K562 (cell line): ENCODE measurements around the gene DHRS3. TPM values are rescaled to one million over a fixed set of nuclear protein-coding genes. Genes with fewer than 3 reads are reported as not detected.

Source experiments
- ATF3 ChIP-seq, 2 experiments: fragments of 450-650 bp in 1 of 2; sonication (generic) in 1 of 2; formaldehyde crosslinking in 1 of 2; IDR thresholded peaks in 1 of 2; conservative IDR thresholded peaks in 1 of 2; 2 replicates each; pipeline versions ENCODE4 v1.6.1 to v1.8.1; 2016 to 2023; ENCODE audit warnings: mild to moderate bottlenecking in 2 of 2, moderate library complexity in 2 of 2, inconsistent platforms in 1 of 2, missing genetic modification reagents in 1 of 2
- CHD7 ChIP-seq: fragments of 200-600 bp; sonication (generic); IDR thresholded peaks from one replicate; pipeline ENCODE4 v1.6.1; 2012; ENCODE audit warnings: mild to moderate bottlenecking, low read depth, low read length, inconsistent platforms
- CREB1 ChIP-seq, 2 experiments: sonication (generic) in 1 of 2; formaldehyde crosslinking in 1 of 2; IDR thresholded peaks; 2 replicates each; pipeline versions ENCODE4 v1.6.1 to v1.8.0; 2012 to 2022; ENCODE audit warnings: inconsistent platforms in 1 of 2, mild to moderate bottlenecking in 1 of 2, missing genetic modification reagents in 1 of 2, moderate library complexity in 1 of 2
- CREM ChIP-seq: IDR thresholded peaks from 2 replicates; pipeline ENCODE4 v1.6.1; 2014; ENCODE audit warnings: antibody characterized with exemption, low read depth
- HDAC3 ChIP-seq: fragments of 450-650 bp; IDR thresholded peaks from 2 replicates; pipeline ENCODE4 v1.6.1; 2018; ENCODE audit warnings: borderline replicate concordance, mild to moderate bottlenecking, moderate library complexity; ENCODE audit not compliant: partially characterized antibody
- MEIS2 ChIP-seq: fragments of 450-650 bp; IDR thresholded peaks from 2 replicates; pipeline ENCODE4 v1.6.1; 2014; ENCODE audit warnings: mild to moderate bottlenecking; ENCODE audit not compliant: partially characterized antibody
- NR2C2 ChIP-seq, 2 experiments: fragments of 200-800 bp in 1 of 2; sonication (Bioruptor generic) in 1 of 2; sonication (generic) in 1 of 2; formaldehyde crosslinking in 1 of 2; IDR thresholded peaks; 2 replicates each; pipeline versions ENCODE4 v1.6.1 to v1.8.0; 2016 to 2022; ENCODE audit warnings: mild to moderate bottlenecking in 1 of 2, missing compliant biosample characterization in 1 of 2, missing genetic modification characterization in 1 of 2, missing genetic modification reagents in 1 of 2
- RCOR1 ChIP-seq, 2 experiments: IDR thresholded peaks; 2 replicates each; pipeline ENCODE4 v1.6.1; 2012; ENCODE audit warnings: low read depth in 2 of 2, low read length in 2 of 2, borderline replicate concordance in 1 of 2, improper control_type of control experiment in 1 of 2
- TRIM24 ChIP-seq, 2 experiments: fragments of 450-650 bp; IDR thresholded peaks; 2 replicates each; pipeline ENCODE4 v1.6.1; 2016
- ZNF212 ChIP-seq: fragments of 450-650 bp; formaldehyde crosslinking; IDR thresholded peaks from 2 replicates; pipeline ENCODE4 v1.4.0; 2020; ENCODE audit warnings: mild to moderate bottlenecking
- ZNF395 ChIP-seq: fragments of 200-800 bp; sonication (Bioruptor generic); IDR thresholded peaks from 2 replicates; pipeline ENCODE4 v1.6.1; 2017; ENCODE audit warnings: missing genetic modification characterization, missing compliant biosample characterization
- ZNF445 ChIP-seq: fragments of 250-450 bp; sonication (Bioruptor Pico); IDR thresholded peaks from 2 replicates; pipeline ENCODE4 v1.4.0; 2020; ENCODE audit warnings: low read depth, mild to moderate bottlenecking, moderate library complexity
- polyA plus RNA-seq, 8 experiments: library from polyadenylated mRNA; depleted of rRNA in 4 of 8; stranded (reverse) in 5 of 8; unstranded in 3 of 8; fragments of >200 nt; fragmentation: Nextera tagmentation in 2 of 8; fragmentation: Illumina TruSeq in 1 of 8; extraction: Ambion mirVana in 2 of 8; extraction: Trizol in 1 of 8; gene quantifications; 2 replicates each; pipeline versions ENCODE4 v1.2.1 to v1.2.3, GENCODE V29; 2011 to 2014; ENCODE audit warnings: inconsistent platforms in 1 of 8, missing spikeins in 1 of 8
- total RNA-seq, 7 experiments: library from RNA; depleted of rRNA in 6 of 7; stranded (reverse); fragments of >200 nt in 6 of 7; fragmentation: Illumina TruSeq in 2 of 7; extraction: Trizol in 2 of 7; gene quantifications; 2 replicates each; pipeline versions ENCODE4 v1.2.1 to v1.2.3, GENCODE V29; 2011 to 2021; ENCODE audit warnings: low replicate concordance in 1 of 7

DHRS3 gene
- total and polyA plus RNA-seq, 9 of the 15 experiments (the other 6 are each of a cell fraction or from before 2014, with no cell fraction given): 21.0 to 116 (median 58.7) TPM

- TF ChIP-seq ZNF212 (CRISPR knock-in tag): no peak
- no peak for TF ChIP-seq RCOR1 (IDR thresholded peaks at IDR 0.05; ENCODE audit: borderline replicate concordance in 1 of 2, low read depth in 2 of 2, low read length in 2 of 2)
- TF ChIP-seq CREB1 (IDR thresholded peaks at IDR 0.05): no peak
- 0 out of 2 replicates have a peak, but pooled peaks have one; percentile 41 for TF ChIP-seq CREB1 (CRISPR knock-in tag; IDR thresholded peaks at IDR 0.05)
- no peak for TF ChIP-seq ZNF445 (CRISPR knock-in tag)
- no peak for TF ChIP-seq NR2C2 (CRISPR knock-in tag; IDR thresholded peaks at IDR 0.05)
- peak; percentile 30; the same call in 1 of the 2 replicates for TF ChIP-seq NR2C2 (tag; IDR thresholded peaks at IDR 0.05)
- TF ChIP-seq CHD7: no peak
- TF ChIP-seq MEIS2: peak; percentile 66
- TF ChIP-seq CREM: peak; percentile 61
- TF ChIP-seq ZNF395 (CRISPR knock-in tag): no peak
- TF ChIP-seq HDAC3: no peak
- TF ChIP-seq ATF3 (IDR thresholded peaks at IDR 0.05): peak; percentile 95
- TF ChIP-seq ATF3 (CRISPR knock-in tag; conservative IDR thresholded peaks at IDR 0.05): no peak
- TF ChIP-seq TRIM24 (IDR thresholded peaks at IDR 0.05): no peak
Measured at GRCh38 chr1:12666141-12666735, 48.2 kb upstream of the DHRS3 start (continued).
